HepG2 (cell line): Measurements from ENCODE around the gene ABCB6. TPM values are rescaled to one million over a fixed set of nuclear protein-coding genes. Genes with fewer than 3 reads are reported as not detected.

Experiments used
- DNMT3B ChIP-seq: conservative IDR thresholded peaks from 2 replicates; pipeline ENCODE4 v1.6.1; 2016; ENCODE audit warnings: missing biosample characterization, control low read depth
- EP300 ChIP-seq, 3 experiments: sonication (generic) in 1 of 3; formaldehyde crosslinking in 1 of 3; IDR thresholded peaks; 2 replicates each; pipeline versions ENCODE4 v1.5.1 to v1.6.1; 2011 to 2020; ENCODE audit warnings: low read depth in 2 of 3, low read length in 2 of 3, borderline replicate concordance in 1 of 3, improper control_type of control experiment in 1 of 3, mild to moderate bottlenecking in 1 of 3, missing genetic modification reagents in 1 of 3, moderate library complexity in 1 of 3
- HOXA3 ChIP-seq: sonication (generic); formaldehyde crosslinking; IDR thresholded peaks from 2 replicates; pipeline ENCODE4 v1.5.0; 2020; ENCODE audit warnings: missing genetic modification reagents
- JUN ChIP-seq: sonication (generic); formaldehyde crosslinking; IDR thresholded peaks from 2 replicates; pipeline ENCODE4 v1.4.0; 2020; ENCODE audit warnings: mild to moderate bottlenecking, missing genetic modification reagents
- NRL ChIP-seq: sonication (generic); formaldehyde crosslinking; IDR thresholded peaks from 2 replicates; pipeline ENCODE4 v1.5.0; 2020; ENCODE audit warnings: missing genetic modification reagents, mild to moderate bottlenecking, moderate library complexity, borderline replicate concordance
- PITX1 ChIP-seq: sonication (generic); formaldehyde crosslinking; IDR thresholded peaks from 2 replicates; pipeline ENCODE4 v1.5.1; 2020; ENCODE audit warnings: mild to moderate bottlenecking, missing genetic modification reagents
- RFXAP ChIP-seq: sonication (generic); formaldehyde crosslinking; IDR thresholded peaks from 2 replicates; pipeline ENCODE4 v1.4.0; 2020; ENCODE audit warnings: missing genetic modification reagents, borderline replicate concordance
- SMAD1 ChIP-seq: sonication (generic); formaldehyde crosslinking; IDR thresholded peaks from 2 replicates; pipeline ENCODE4 v1.4.0; 2020; ENCODE audit warnings: missing genetic modification reagents, low read depth, mild to moderate bottlenecking, borderline replicate concordance
- SMARCC2 ChIP-seq: fragments of 450-650 bp; IDR thresholded peaks from 2 replicates; pipeline ENCODE4 v1.6.1; 2017; ENCODE audit warnings: antibody characterized with exemption, mild to moderate bottlenecking
- SNAPC5 ChIP-seq: sonication (generic); formaldehyde crosslinking; IDR thresholded peaks from 2 replicates; pipeline ENCODE4 v1.8.1; 2023; ENCODE audit warnings: mild to moderate bottlenecking, missing genetic modification reagents, borderline replicate concordance
- SOX6 ChIP-seq, 2 experiments: fragments of 450-650 bp in 1 of 2; sonication (generic) in 1 of 2; formaldehyde crosslinking in 1 of 2; IDR thresholded peaks; 2 replicates each; pipeline versions ENCODE4 v1.4.0 to v1.6.1; 2017 to 2020; ENCODE audit warnings: antibody characterized with exemption in 1 of 2, mild to moderate bottlenecking in 1 of 2, missing genetic modification reagents in 1 of 2
- TOE1 ChIP-seq: sonication (generic); formaldehyde crosslinking; IDR thresholded peaks from 2 replicates; pipeline ENCODE4 v1.4.0; 2020; ENCODE audit warnings: mild to moderate bottlenecking, missing genetic modification reagents
- ZNF816 ChIP-seq: sonication (generic); formaldehyde crosslinking; IDR thresholded peaks from 2 replicates; pipeline ENCODE4 v1.8.0; 2022; ENCODE audit warnings: missing genetic modification reagents, mild to moderate bottlenecking, borderline replicate concordance
- ZNF879 ChIP-seq: sonication (generic); formaldehyde crosslinking; IDR thresholded peaks from 2 replicates; pipeline ENCODE4 v1.8.1; 2023; ENCODE audit warnings: missing genetic modification reagents
- polyA plus RNA-seq, 8 experiments: library from polyadenylated mRNA; depleted of rRNA in 3 of 8; stranded (reverse) in 7 of 8; unstranded in 1 of 8; fragments of >200 nt; fragmentation: Illumina TruSeq in 4 of 8; extraction: Trizol in 4 of 8; gene quantifications; 2 replicates each; pipeline versions ENCODE4 v1.2.1 to v1.2.3, GENCODE V29; 2011 to 2016; ENCODE audit warnings: low read depth in 4 of 8, missing spikeins in 1 of 8, mixed read lengths in 1 of 8; ENCODE audit not compliant: insufficient read depth in 1 of 8
- total RNA-seq, 5 experiments: library from RNA; depleted of rRNA; stranded (reverse); fragments of >200 nt; fragmentation: Illumina TruSeq; extraction: Trizol; gene quantifications; 2 replicates each; pipeline ENCODE4 v1.2.3, GENCODE V29; 2016; ENCODE audit warnings: low read depth in 1 of 5
- TF ChIP-seq, protein P1 (sequence below): sonication (generic); formaldehyde crosslinking; IDR thresholded peaks from 2 replicates; pipeline ENCODE4 v1.4.0; 2020; ENCODE audit warnings: missing genetic modification reagents, borderline replicate concordance
- TF ChIP-seq, protein P2 (sequence below): sonication (generic); formaldehyde crosslinking; IDR thresholded peaks from 2 replicates; pipeline ENCODE4 v1.8.0; 2022; ENCODE audit warnings: mild to moderate bottlenecking, missing genetic modification reagents; ENCODE audit not compliant: insufficient replicate concordance
- TF ChIP-seq, protein P3 (sequence below): sonication (generic); formaldehyde crosslinking; IDR thresholded peaks from 2 replicates; pipeline ENCODE4 v1.5.1; 2020; ENCODE audit warnings: missing genetic modification reagents, mild to moderate bottlenecking, borderline replicate concordance

Gene ABCB6
- total and polyA plus RNA-seq, 2 of the 13 experiments (the other 11 are each of a cell fraction or from before 2014, with no cell fraction given): 91.1 to 137 TPM

DNA sequence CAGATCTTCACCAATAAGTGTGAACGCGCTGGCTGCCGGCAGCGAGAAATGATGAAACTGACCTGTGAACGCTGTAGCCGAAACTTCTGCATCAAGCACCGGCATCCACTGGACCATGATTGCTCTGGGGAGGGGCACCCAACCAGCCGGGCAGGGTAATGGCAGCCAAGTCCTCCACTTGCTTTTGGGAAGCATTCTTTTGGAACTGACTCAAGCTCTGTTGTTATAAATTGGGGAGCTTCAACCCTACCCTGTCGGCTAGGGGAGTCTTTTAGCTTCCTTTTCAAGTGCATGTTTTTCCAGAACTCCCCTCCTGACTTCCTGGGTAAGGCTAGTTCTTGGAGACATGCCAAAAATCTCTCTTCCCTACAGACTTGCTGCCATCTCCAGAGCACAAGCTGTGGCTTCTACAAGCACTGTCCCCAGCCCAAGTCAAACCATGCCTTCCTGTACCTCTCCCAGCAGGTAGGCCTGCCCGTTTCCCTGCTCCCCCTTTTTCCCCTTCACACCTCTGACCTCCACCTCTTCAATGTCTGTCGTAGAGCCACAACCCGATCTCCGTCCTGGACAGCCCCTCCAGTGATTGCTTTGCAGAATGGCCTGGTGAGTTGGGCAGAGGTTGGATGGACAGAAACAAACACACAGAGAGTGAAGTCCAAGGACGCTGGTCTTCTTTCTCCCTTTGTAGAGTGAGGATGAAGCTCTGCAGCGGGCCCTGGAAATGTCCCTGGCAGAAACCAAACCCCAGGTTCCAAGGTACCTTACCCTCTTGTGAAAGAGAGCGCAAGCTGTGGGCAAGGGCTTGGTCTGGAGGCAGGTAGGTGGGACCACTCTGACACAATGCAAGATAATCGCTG is 10.6 kb downstream of the ABCB6 start (continued):
- TF ChIP-seq, protein P1, sequence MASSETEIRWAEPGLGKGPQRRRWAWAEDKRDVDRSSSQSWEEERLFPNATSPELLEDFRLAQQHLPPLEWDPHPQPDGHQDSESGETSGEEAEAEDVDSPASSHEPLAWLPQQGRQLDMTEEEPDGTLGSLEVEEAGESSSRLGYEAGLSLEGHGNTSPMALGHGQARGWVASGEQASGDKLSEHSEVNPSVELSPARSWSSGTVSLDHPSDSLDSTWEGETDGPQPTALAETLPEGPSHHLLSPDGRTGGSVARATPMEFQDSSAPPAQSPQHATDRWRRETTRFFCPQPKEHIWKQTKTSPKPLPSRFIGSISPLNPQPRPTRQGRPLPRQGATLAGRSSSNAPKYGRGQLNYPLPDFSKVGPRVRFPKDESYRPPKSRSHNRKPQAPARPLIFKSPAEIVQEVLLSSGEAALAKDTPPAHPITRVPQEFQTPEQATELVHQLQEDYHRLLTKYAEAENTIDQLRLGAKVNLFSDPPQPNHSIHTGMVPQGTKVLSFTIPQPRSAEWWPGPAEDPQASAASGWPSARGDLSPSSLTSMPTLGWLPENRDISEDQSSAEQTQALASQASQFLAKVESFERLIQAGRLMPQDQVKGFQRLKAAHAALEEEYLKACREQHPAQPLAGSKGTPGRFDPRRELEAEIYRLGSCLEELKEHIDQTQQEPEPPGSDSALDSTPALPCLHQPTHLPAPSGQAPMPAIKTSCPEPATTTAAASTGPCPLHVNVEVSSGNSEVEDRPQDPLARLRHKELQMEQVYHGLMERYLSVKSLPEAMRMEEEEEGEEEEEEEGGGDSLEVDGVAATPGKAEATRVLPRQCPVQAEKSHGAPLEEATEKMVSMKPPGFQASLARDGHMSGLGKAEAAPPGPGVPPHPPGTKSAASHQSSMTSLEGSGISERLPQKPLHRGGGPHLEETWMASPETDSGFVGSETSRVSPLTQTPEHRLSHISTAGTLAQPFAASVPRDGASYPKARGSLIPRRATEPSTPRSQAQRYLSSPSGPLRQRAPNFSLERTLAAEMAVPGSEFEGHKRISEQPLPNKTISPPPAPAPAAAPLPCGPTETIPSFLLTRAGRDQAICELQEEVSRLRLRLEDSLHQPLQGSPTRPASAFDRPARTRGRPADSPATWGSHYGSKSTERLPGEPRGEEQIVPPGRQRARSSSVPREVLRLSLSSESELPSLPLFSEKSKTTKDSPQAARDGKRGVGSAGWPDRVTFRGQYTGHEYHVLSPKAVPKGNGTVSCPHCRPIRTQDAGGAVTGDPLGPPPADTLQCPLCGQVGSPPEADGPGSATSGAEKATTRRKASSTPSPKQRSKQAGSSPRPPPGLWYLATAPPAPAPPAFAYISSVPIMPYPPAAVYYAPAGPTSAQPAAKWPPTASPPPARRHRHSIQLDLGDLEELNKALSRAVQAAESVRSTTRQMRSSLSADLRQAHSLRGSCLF (CRISPR knock-in tag): no peak
- TF ChIP-seq SMARCC2 (no peak), SOX6 (IDR thresholded peaks at IDR 0.05) (no peak), SOX6 (CRISPR knock-in tag; IDR thresholded peaks at IDR 0.05) (peak; percentile 87), PITX1 (CRISPR knock-in tag) (peak; percentile 32; the same call in 1 of the 2 replicates), RFXAP (CRISPR knock-in tag) (peak; percentile 73; the same call in 1 of the 2 replicates), ZNF879 (CRISPR knock-in tag) (no peak), EP300 (IDR thresholded peaks at IDR 0.05; ENCODE audit: low read depth in 2 of 2, low read length in 2 of 2) (peak in 1 of 2 experiments; percentile 76; a peak in 3 of 4 replicates), EP300 (CRISPR knock-in tag; IDR thresholded peaks at IDR 0.05; ENCODE audit: borderline replicate concordance) (peak; percentile 56), SNAPC5 (CRISPR knock-in tag) (0 out of 2 replicates have a peak, but pooled peaks have one; percentile 21), ZNF816 (CRISPR knock-in tag) (no peak; the same call in 1 of the 2 replicates), NRL (CRISPR knock-in tag) (no peak; the same call in 1 of the 2 replicates), DNMT3B (CRISPR knock-in tag) (peak; percentile 76; the same call in 1 of the 2 replicates), HOXA3 (peak; percentile 70; the same call in 1 of the 2 replicates), JUN (CRISPR knock-in tag) (0 out of 2 replicates have a peak, but pooled peaks have one; percentile 60), TOE1 (CRISPR knock-in tag) (no peak), SMAD1 (peak; percentile 87; the same call in 1 of the 2 replicates)
- TF ChIP-seq, protein P2, sequence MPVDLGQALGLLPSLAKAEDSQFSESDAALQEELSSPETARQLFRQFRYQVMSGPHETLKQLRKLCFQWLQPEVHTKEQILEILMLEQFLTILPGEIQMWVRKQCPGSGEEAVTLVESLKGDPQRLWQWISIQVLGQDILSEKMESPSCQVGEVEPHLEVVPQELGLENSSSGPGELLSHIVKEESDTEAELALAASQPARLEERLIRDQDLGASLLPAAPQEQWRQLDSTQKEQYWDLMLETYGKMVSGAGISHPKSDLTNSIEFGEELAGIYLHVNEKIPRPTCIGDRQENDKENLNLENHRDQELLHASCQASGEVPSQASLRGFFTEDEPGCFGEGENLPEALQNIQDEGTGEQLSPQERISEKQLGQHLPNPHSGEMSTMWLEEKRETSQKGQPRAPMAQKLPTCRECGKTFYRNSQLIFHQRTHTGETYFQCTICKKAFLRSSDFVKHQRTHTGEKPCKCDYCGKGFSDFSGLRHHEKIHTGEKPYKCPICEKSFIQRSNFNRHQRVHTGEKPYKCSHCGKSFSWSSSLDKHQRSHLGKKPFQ (CRISPR knock-in tag): peak; percentile 91
- TF ChIP-seq, protein P3, sequence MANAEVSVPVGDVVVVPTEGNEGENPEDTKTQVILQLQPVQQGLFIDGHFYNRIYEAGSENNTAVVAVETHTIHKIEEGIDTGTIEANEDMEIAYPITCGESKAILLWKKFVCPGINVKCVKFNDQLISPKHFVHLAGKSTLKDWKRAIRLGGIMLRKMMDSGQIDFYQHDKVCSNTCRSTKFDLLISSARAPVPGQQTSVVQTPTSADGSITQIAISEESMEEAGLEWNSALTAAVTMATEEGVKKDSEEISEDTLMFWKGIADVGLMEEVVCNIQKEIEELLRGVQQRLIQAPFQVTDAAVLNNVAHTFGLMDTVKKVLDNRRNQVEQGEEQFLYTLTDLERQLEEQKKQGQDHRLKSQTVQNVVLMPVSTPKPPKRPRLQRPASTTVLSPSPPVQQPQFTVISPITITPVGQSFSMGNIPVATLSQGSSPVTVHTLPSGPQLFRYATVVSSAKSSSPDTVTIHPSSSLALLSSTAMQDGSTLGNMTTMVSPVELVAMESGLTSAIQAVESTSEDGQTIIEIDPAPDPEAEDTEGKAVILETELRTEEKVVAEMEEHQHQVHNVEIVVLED (CRISPR knock-in tag): peak; percentile 59
